CD4-positive, alpha-beta T cell (primary cell): Measurements from ENCODE around the gene FRMD4B. TPM values are rescaled to one million over a fixed set of nuclear protein-coding genes. Genes with fewer than 3 reads are reported as not detected.

Source experiments
- ATAC-seq: fragments of 200-7000 bp; cut with Tn5 transposase; one replicate; pipeline ENCODE4 v1.10.0; 2022; ENCODE audit warnings: mild to moderate bottlenecking; ENCODE audit not compliant: poor library complexity
- CTCF ChIA-PET: fragments of 350-600 bp; sonication (Branson Sonifier 250); formaldehyde crosslinking; loops from one replicate; lab custom pipeline; 2021; ENCODE audit warnings: antibody characterized with exemption, inconsistent platforms; lab: Charles Lee
- POLR2A ChIA-PET: fragments of 350-600 bp; sonication (Branson Sonifier 250); formaldehyde crosslinking; loops from one replicate; lab custom pipeline; 2021; ENCODE audit warnings: antibody characterized with exemption, inconsistent platforms; lab: Charles Lee
- DNase-seq, 14 experiments: peaks; one replicate each; pipeline ENCODE4 v3.0.0-alpha.2; 2013 to 2020; ENCODE audit warnings: mixed read lengths in 2 of 14
- H3K27ac ChIP-seq, 2 donors: one replicate each; pipeline versions ENCODE4 v1.5.1 to v1.7.0; 2013; ENCODE audit warnings: low read length in 2 of 2, low read depth in 1 of 2, mild to moderate bottlenecking in 1 of 2
- H3K27me3 ChIP-seq, 2 experiments: 1 replicate in 1 of 2; 2 replicates in 1 of 2; pipeline versions ENCODE4 v1.6.1 to v1.7.0; 2013; ENCODE audit warnings: low read length in 2 of 2, control low read depth in 1 of 2, mild to moderate bottlenecking in 1 of 2, moderate library complexity in 1 of 2; ENCODE audit not compliant: insufficient read depth in 2 of 2, control insufficient read depth in 1 of 2
- H3K36me3 ChIP-seq: one replicate; pipeline ENCODE4 v1.6.1; 2013; ENCODE audit warnings: low read length, control low read depth; ENCODE audit not compliant: insufficient read depth
- H3K4me1 ChIP-seq: one replicate; pipeline ENCODE4 v1.6.1; 2013; ENCODE audit warnings: low read length, control low read depth; ENCODE audit not compliant: insufficient read depth
- H3K4me3 ChIP-seq: one replicate; pipeline ENCODE4 v1.5.1; 2013; ENCODE audit warnings: mild to moderate bottlenecking, low read length, moderate library complexity
- H3K9me3 ChIP-seq, 2 experiments: 1 replicate in 1 of 2; 2 replicates in 1 of 2; pipeline versions ENCODE4 v1.6.1 to v1.7.0; 2013; ENCODE audit warnings: low read length in 2 of 2, mild to moderate bottlenecking in 2 of 2, control low read depth in 1 of 2, moderate library complexity in 1 of 2; ENCODE audit not compliant: control insufficient read depth in 1 of 2, insufficient read depth in 1 of 2
- H3K27ac Mint-ChIP-seq: one replicate; pipeline ENCODE4 v1.8.0; 2020; ENCODE audit warnings: mixed read lengths
- H3K27me3 Mint-ChIP-seq: one replicate; pipeline ENCODE4 v1.8.0; 2021; ENCODE audit warnings: mixed read lengths
- H3K36me3 Mint-ChIP-seq: one replicate; pipeline ENCODE4 v1.8.0; 2021; ENCODE audit warnings: low read depth, mixed read lengths
- H3K4me1 Mint-ChIP-seq: one replicate; pipeline ENCODE4 v1.8.0; 2021; ENCODE audit warnings: low read depth, mixed read lengths
- H3K4me3 Mint-ChIP-seq: one replicate; pipeline ENCODE4 v1.8.0; 2020; ENCODE audit warnings: mild to moderate bottlenecking, mixed read lengths
- H3K9me3 Mint-ChIP-seq: one replicate; pipeline ENCODE4 v1.8.0; 2020; ENCODE audit warnings: mixed read lengths
- CTCF ChIP-seq: fragments of 200-600 bp; IDR thresholded peaks from one replicate; pipeline ENCODE4 v1.8.0; 2022; ENCODE audit warnings: antibody characterized with exemption, mild to moderate bottlenecking
- intact Hi-C, 2 experiments: fragments of 100-400 bp; cut with DNase I in 1 of 2; cut with micrococcal nuclease in 1 of 2; formaldehyde crosslinking; loops; one replicate each; pipeline versions ENCODE4 v1.15.1 to v1.9.0; 2023 to 2025; cut with DNase I, micrococcal nuclease
- total RNA-seq, 174 experiments: library from RNA in 2 of 174; stranded (reverse) in 2 of 174; gene quantifications; one replicate each; pipeline ENCODE4 v1.2.3 and lab custom pipeline; 2021 to 2026

FRMD4B gene
- total RNA-seq, 2 experiments from 2014 or later = 5.5 to 7.7 TPM

- Histone ChIP-seq H3K4me1 (no peaks in the 10 kb centered on the region), H3K27me3 (no peaks in the 10 kb centered on the region), H3K36me3 (no peaks in the 10 kb centered on the region), H3K4me3 (no peak overlapping the region), H3K9me3 (peaks cover 0 to 7% of the 10 kb centered on the region in 2 experiments), H3K27ac (no peak overlapping the region)
- DNase-seq (no peak), ATAC-seq (no peak)
- H3K4me1 Mint-ChIP-seq = no peaks in the 10 kb centered on the region
- no peaks in the 10 kb centered on the region for H3K36me3 Mint-ChIP-seq
- CTCF ChIA-PET = no interaction called here
- POLR2A ChIA-PET = no interaction called here
- H3K4me3 Mint-ChIP-seq = no peak overlapping the region
- no peak overlapping the region for H3K27ac Mint-ChIP-seq
- no peak for TF ChIP-seq CTCF
- H3K27me3 Mint-ChIP-seq = no peaks in the 10 kb centered on the region
- H3K9me3 Mint-ChIP-seq = peaks cover 2% of the 10 kb centered on the region
- intact Hi-C loops = no loop called here
Observed at GRCh38 chr3:69342074-69342473, 43.8 kb downstream of the FRMD4B start.

GRCh38 chr3:69339760-69340159, 46.1 kb downstream of the FRMD4B start:
- CTCF ChIA-PET = no interaction called here
- Mint-ChIP-seq H3K36me3 (no peaks in the 10 kb centered on the region), H3K4me3 (no peak overlapping the region), H3K27me3 (no peaks in the 10 kb centered on the region), H3K4me1 (no peaks in the 10 kb centered on the region), H3K27ac (no peak overlapping the region), H3K9me3 (peaks cover 3% of the 10 kb centered on the region)
- no peaks in the 10 kb centered on the region for H3K36me3 ChIP-seq
- no peak overlapping the region for H3K27ac ChIP-seq
- H3K9me3 ChIP-seq = peaks cover 0 to under 1% of the 10 kb centered on the region in 2 experiments
- POLR2A ChIA-PET = no interaction called here
- TF ChIP-seq CTCF = no peak
- DNase-seq (peak in 2 of 14 experiments; percentile 18 to 25), ATAC-seq (no peak)
- H3K4me1 ChIP-seq = no peaks in the 10 kb centered on the region
- H3K4me3 ChIP-seq = no peak overlapping the region
- intact Hi-C loops = no loop called here
- no peaks in the 10 kb centered on the region for H3K27me3 ChIP-seq

DNA sequence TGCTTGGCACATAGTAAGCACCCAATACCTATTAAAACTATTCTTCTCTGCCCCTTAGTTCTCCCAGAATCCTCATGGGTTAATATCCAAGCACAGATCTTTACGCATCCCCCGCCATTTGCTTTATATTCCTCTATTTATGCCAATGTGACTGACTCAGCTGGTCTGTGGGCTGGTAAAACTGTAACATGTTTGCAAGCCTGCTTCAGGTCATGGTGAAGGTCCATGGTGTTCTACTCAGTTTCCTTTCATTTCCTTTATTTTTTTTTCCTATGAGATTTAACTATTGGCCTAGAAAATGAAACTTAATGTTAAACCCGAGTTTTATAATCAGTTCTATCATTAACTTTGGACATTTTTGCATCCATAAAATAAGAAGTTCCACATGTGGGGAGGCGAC, 47.0 kb downstream of the FRMD4B start:
- Histone ChIP-seq H3K36me3 (no peaks in the 10 kb centered on the region), H3K9me3 (no peaks in the 10 kb centered on the region), H3K4me3 (no peak overlapping the region), H3K27ac (no peak overlapping the region), H3K27me3 (no peaks in the 10 kb centered on the region), H3K4me1 (no peaks in the 10 kb centered on the region)
- H3K9me3 Mint-ChIP-seq = peaks cover 3% of the 10 kb centered on the region
- POLR2A ChIA-PET = no interaction called here
- H3K27ac Mint-ChIP-seq = no peak overlapping the region
- CTCF ChIA-PET = no interaction called here
- no peaks in the 10 kb centered on the region for H3K4me1 Mint-ChIP-seq
- intact Hi-C loops = no loop called here
- no peaks in the 10 kb centered on the region for H3K27me3 Mint-ChIP-seq
- H3K4me3 Mint-ChIP-seq = no peak overlapping the region
- DNase-seq (no peak), ATAC-seq (no peak)
- no peaks in the 10 kb centered on the region for H3K36me3 Mint-ChIP-seq
- TF ChIP-seq CTCF = no peak
